GM18868 (cell line): Measurements from ENCODE around the gene HDAC7.

Experiments
- ATAC-seq: cut with Tn5 transposase; IDR thresholded peaks from one replicate; pipeline ENCODE4 v1.9.1; 2021; ENCODE audit warnings: mild to moderate bottlenecking, moderate library complexity; ENCODE audit not compliant: unreplicated experiment

HDAC7 gene

GRCh38 chr12:47833591-47834012 is 13.9 kb upstream of the HDAC7 start:
- ATAC-seq, result no peak

GRCh38 chr12:47832263-47832933 is 12.7 kb upstream of the HDAC7 start:
- no peak for ATAC-seq

- ATAC-seq, result no peak
Measured at GRCh38 chr12:47829584-47829983, 9.9 kb upstream of the HDAC7 start.

- no peak for ATAC-seq
Measured at GRCh38 chr12:47828976-47829482, 9.3 kb upstream of the HDAC7 start.

GRCh38 chr12:47828008-47828975 is 8.6 kb upstream of the HDAC7 start:
- ATAC-seq, result no peak

GRCh38 chr12:47825173-47825639 is 5.5 kb upstream of the HDAC7 start:
- no peak for ATAC-seq

GRCh38 chr12:47824635-47825034 is 4.9 kb upstream of the HDAC7 start:
- ATAC-seq, result no peak

- no peak for ATAC-seq
Measured at GRCh38 chr12:47824198-47824597, 4.5 kb upstream of the HDAC7 start.

GRCh38 chr12:47823422-47824086 is 3.9 kb upstream of the HDAC7 start:
- ATAC-seq, result no peak

- no peak for ATAC-seq
Measured at GRCh38 chr12:47822863-47823262, 3.2 kb upstream of the HDAC7 start.

- ATAC-seq, result no peak
Measured at GRCh38 chr12:47822401-47822800, 2.7 kb upstream of the HDAC7 start.

- ATAC-seq, result no peak
Measured at GRCh38 chr12:47821346-47821706, 1.6 kb upstream of the HDAC7 start.

- no peak for ATAC-seq
Measured at GRCh38 chr12:47820631-47821345, 1.1 kb upstream of the HDAC7 start.

GRCh38 chr12:47819138-47819895 is 386 bp downstream of the HDAC7 start:
- peak; percentile 26 for ATAC-seq

- ATAC-seq, result peak; percentile 4
Measured at GRCh38 chr12:47818467-47819137, 1.1 kb downstream of the HDAC7 start.

- no peak for ATAC-seq
Measured at GRCh38 chr12:47818007-47818376, 1.7 kb downstream of the HDAC7 start.

- no peak for ATAC-seq
Measured at GRCh38 chr12:47817272-47818006, 2.3 kb downstream of the HDAC7 start.

GRCh38 chr12:47816403-47817271 is 3.1 kb downstream of the HDAC7 start:
- ATAC-seq, result no peak
